HEK293T (cell line): ENCODE data around the gene MAPK7.

Source experiments
- ARNT ChIP-seq: fragments of 450-650 bp; IDR thresholded peaks from 2 replicates; pipeline ENCODE4 v1.6.1; 2017; ENCODE audit warnings: mild to moderate bottlenecking
- BHLHE40 ChIP-seq: fragments of 450-650 bp; IDR thresholded peaks from 2 replicates; pipeline ENCODE4 v1.6.1; 2016; ENCODE audit warnings: mild to moderate bottlenecking, moderate library complexity, borderline replicate concordance
- CTBP1 ChIP-seq: fragments of 450-650 bp; IDR thresholded peaks from 2 replicates; pipeline ENCODE4 v1.6.1; 2016; ENCODE audit warnings: borderline replicate concordance
- ELF4 ChIP-seq: fragments of 450-650 bp; IDR thresholded peaks from 2 replicates; pipeline ENCODE4 v1.6.1; 2017; ENCODE audit warnings: antibody characterized with exemption
- FOXM1 ChIP-seq: fragments of 450-650 bp; IDR thresholded peaks from 2 replicates; pipeline ENCODE4 v1.6.1; 2017; ENCODE audit warnings: mild to moderate bottlenecking, borderline replicate concordance
- L3MBTL2 ChIP-seq: fragments of 450-650 bp; conservative IDR thresholded peaks from 2 replicates; pipeline ENCODE4 v1.6.1; 2016; ENCODE audit warnings: mild to moderate bottlenecking
- PKNOX1 ChIP-seq: fragments of 450-650 bp; IDR thresholded peaks from 2 replicates; pipeline ENCODE4 v1.6.1; 2016
- SP1 ChIP-seq: fragments of 450-650 bp; IDR thresholded peaks from 2 replicates; pipeline ENCODE4 v1.6.1; 2017

GRCh38 chr17:19401321-19402010 is 23.2 kb downstream of the MAPK7 start:
- TF ChIP-seq FOXM1, result no peak
- TF ChIP-seq PKNOX1, result no peak
- TF ChIP-seq BHLHE40, result no peak
- TF ChIP-seq CTBP1, result no peak
- TF ChIP-seq SP1, result no peak
- no peak for TF ChIP-seq ELF4
- no peak for TF ChIP-seq L3MBTL2
- TF ChIP-seq ARNT, result no peak
